Small intestine (tissue), 7 donors: Measurements from ENCODE around the gene GNAL. TPM values are rescaled to one million over a fixed set of nuclear protein-coding genes. Genes with fewer than 3 reads are reported as not detected.

Experiments
- DNase-seq, 2 donors: peaks; one replicate each; pipeline versions ENCODE4 v3.0.0 to v3.0.0-alpha.2; 2013
- FAIRE-seq: peaks from 2 replicates; lab custom pipeline; 2012; peaks lifted over from hg19 to GRCh38; lab: Jason Lieb, UNC
- H3K27ac ChIP-seq, 3 donors: one replicate each; pipeline ENCODE4 v1.5.1; 2013; ENCODE audit warnings: low read length in 2 of 3, mild to moderate bottlenecking in 2 of 3, control low read depth in 1 of 3, inconsistent platforms in 1 of 3, low read depth in 1 of 3, moderate library complexity in 1 of 3
- H3K27me3 ChIP-seq, 3 donors: one replicate each; pipeline ENCODE4 v1.6.1; 2013; ENCODE audit warnings: low read length in 3 of 3, inconsistent platforms in 1 of 3; ENCODE audit not compliant: control insufficient read depth in 3 of 3, insufficient read depth in 3 of 3
- H3K36me3 ChIP-seq, 3 donors: one replicate each; pipeline ENCODE4 v1.6.1; 2013; ENCODE audit warnings: low read length in 3 of 3, inconsistent platforms in 1 of 3, low read depth in 1 of 3, mild to moderate bottlenecking in 1 of 3, moderate library complexity in 1 of 3; ENCODE audit not compliant: control insufficient read depth in 3 of 3, insufficient read depth in 2 of 3
- H3K4me1 ChIP-seq, 3 donors: one replicate each; pipeline ENCODE4 v1.6.1; 2013; ENCODE audit warnings: low read length in 2 of 3, inconsistent platforms in 1 of 3, low read depth in 1 of 3, mild to moderate bottlenecking in 1 of 3, moderate library complexity in 1 of 3; ENCODE audit not compliant: control insufficient read depth in 3 of 3, insufficient read depth in 2 of 3
- H3K4me3 ChIP-seq, 3 donors: one replicate each; pipeline ENCODE4 v1.5.1; 2013; ENCODE audit warnings: low read length in 3 of 3, control low read depth in 1 of 3, inconsistent platforms in 1 of 3, low read depth in 1 of 3, mild to moderate bottlenecking in 1 of 3, moderate library complexity in 1 of 3
- H3K9me3 ChIP-seq, 2 donors: one replicate each; pipeline ENCODE4 v1.6.1; 2013; ENCODE audit warnings: low read depth in 1 of 2, low read length in 1 of 2; ENCODE audit not compliant: control insufficient read depth in 2 of 2, insufficient read depth in 1 of 2
- WGBS, 3 donors: extraction: QIAGEN DNeasy Blood & Tissue Kit; methylation state at CpG; one replicate each; pipeline ENCODE4 v1.1.7; 2013; 5-methylcytosine and 5-hydroxymethylcytosine counted together
- polyA plus RNA-seq, 4 donors: library from polyadenylated mRNA; stranded (reverse) in 3 of 4; unstranded in 1 of 4; fragments of 200-250 nt in 3 of 4; fragments of 120-200 nt in 1 of 4; gene quantifications; one replicate each; pipeline versions ENCODE4 v1.2.1 to v1.2.3, GENCODE V29; 2013
- donor health status: healthy with polysubstance abuse.
- donor health status: control.
- donor health status: control.
- donor health status: Bipolar disorder and iron deficiency.
- donor health status: healthy.

The GNAL gene
- polyA plus RNA-seq, 4 donors: 0.45 to 6.4 (median 1.4) TPM

- 90 to 93% (median 92%) methylated on average over 7 of the region's 7 CpGs for WGBS, 3 donors
- H3K4me1 ChIP-seq: no peaks in the 10 kb centered on the region
- H3K27ac ChIP-seq: no peak overlapping the region
- no peaks in the 10 kb centered on the region for H3K36me3 ChIP-seq
- H3K9me3 ChIP-seq: no peaks in the 10 kb centered on the region
- no peak overlapping the region for H3K4me3 ChIP-seq
- no peaks in the 10 kb centered on the region for H3K27me3 ChIP-seq
- FAIRE-seq (no peak), DNase-seq (no peak)
Observed at GRCh38 chr18:11719621-11720020, 30.6 kb downstream of the GNAL start.

- H3K36me3 ChIP-seq: no peaks in the 10 kb centered on the region
- WGBS, 3 donors: 76 to 92% (median 89%) methylated on average over 3 of the region's 3 CpGs
- H3K27me3 ChIP-seq: no peaks in the 10 kb centered on the region
- H3K27ac ChIP-seq: no peak overlapping the region
- FAIRE-seq (no peak), DNase-seq (no peak)
- H3K4me1 ChIP-seq: no peaks in the 10 kb centered on the region
- no peak overlapping the region for H3K4me3 ChIP-seq
- no peaks in the 10 kb centered on the region for H3K9me3 ChIP-seq
Observed at GRCh38 chr18:11721720-11722119, 32.7 kb downstream of the GNAL start.

GRCh38 chr18:11724781-11725180 is 35.7 kb downstream of the GNAL start:
- no peak overlapping the region for H3K27ac ChIP-seq
- 86 to 90% (median 87%) methylated on average over 5 of the region's 5 CpGs for WGBS, 3 donors
- no peak for FAIRE-seq
- no peaks in the 10 kb centered on the region for H3K36me3 ChIP-seq
- H3K4me3 ChIP-seq: no peak overlapping the region
- no peak for DNase-seq
- H3K9me3 ChIP-seq: no peaks in the 10 kb centered on the region
- H3K4me1 ChIP-seq: no peaks in the 10 kb centered on the region
- H3K27me3 ChIP-seq: peaks cover 0 to 2% (median 0%) of the 10 kb centered on the region in 3 donors

- FAIRE-seq (no peak), DNase-seq (no peak)
- Histone ChIP-seq H3K27me3 (peaks cover 0 to 2% (median 0%) of the 10 kb centered on the region in 3 donors), H3K36me3 (no peaks in the 10 kb centered on the region), H3K9me3 (no peaks in the 10 kb centered on the region), H3K27ac (no peak overlapping the region), H3K4me3 (no peak overlapping the region), H3K4me1 (no peaks in the 10 kb centered on the region)
- 67 to 80% (median 71%) methylated on average over 2 of the region's 2 CpGs for WGBS, 3 donors
Observed at GRCh38 chr18:11726556-11726955, 37.5 kb downstream of the GNAL start.

- Histone ChIP-seq H3K27me3 (peaks cover 0 to 2% (median 0%) of the 10 kb centered on the region in 3 donors), H3K9me3 (no peaks in the 10 kb centered on the region), H3K4me3 (no peak overlapping the region), H3K36me3 (no peaks in the 10 kb centered on the region), H3K4me1 (no peaks in the 10 kb centered on the region), H3K27ac (no peak overlapping the region)
- DNase-seq (peak in 1 of 2 donors; percentile 5), FAIRE-seq (no peak)
- 25 to 48% (median 48%) methylated on average over 1 of the region's 1 CpG for WGBS, 3 donors
Observed at GRCh38 chr18:11728249-11728648, 39.2 kb downstream of the GNAL start.

- FAIRE-seq: no peak
- 79 to 88% (median 85%) methylated on average over 6 of the region's 6 CpGs for WGBS, 3 donors
- peaks cover 0 to 5% (median 0%) of the 10 kb centered on the region in 3 donors for H3K27me3 ChIP-seq
Observed at GRCh38 chr18:11729556-11729955, 40.5 kb downstream of the GNAL start.

GRCh38 chr18:11733031-11733430 is 44.0 kb downstream of the GNAL start:
- FAIRE-seq (no peak), DNase-seq (peak; percentile 65 to 78)
- Histone ChIP-seq H3K27ac (no peak overlapping the region), H3K36me3 (no peaks in the 10 kb centered on the region), H3K4me1 (no peaks in the 10 kb centered on the region), H3K9me3 (no peaks in the 10 kb centered on the region), H3K27me3 (peaks cover 0 to 3% (median 0%) of the 10 kb centered on the region in 3 donors), H3K4me3 (peak overlapping the region in 1 of 3 donors; percentile 25)
- 7 to 11% (median 10%) methylated on average over 17 of the region's 17 CpGs for WGBS, 3 donors

More at GRCh38 chr18:11729556-11729955, 40.5 kb downstream of the GNAL start:
- Histone ChIP-seq H3K36me3 (no peaks in the 10 kb centered on the region), H3K27ac (no peak overlapping the region), H3K4me1 (no peaks in the 10 kb centered on the region), H3K9me3 (no peaks in the 10 kb centered on the region), H3K4me3 (no peak overlapping the region)
- DNase-seq: no peak

- peaks cover 0 to 6% (median 3%) of the 10 kb centered on the region in 3 donors for H3K27me3 ChIP-seq
- H3K4me3 ChIP-seq: no peak overlapping the region
- WGBS, 3 donors: 71 to 76% (median 72%) methylated on average over 1 of the region's 1 CpG
- H3K4me1 ChIP-seq: no peaks in the 10 kb centered on the region
- H3K9me3 ChIP-seq: no peaks in the 10 kb centered on the region
- no peak overlapping the region for H3K27ac ChIP-seq
- H3K36me3 ChIP-seq: no peaks in the 10 kb centered on the region
- no peak for DNase-seq
- no peak for FAIRE-seq
Observed at GRCh38 chr18:11736656-11737055, 47.6 kb downstream of the GNAL start.

- Histone ChIP-seq H3K27me3 (peaks cover 0 to 13% (median 3%) of the 10 kb centered on the region in 3 donors), H3K27ac (no peak overlapping the region), H3K36me3 (no peaks in the 10 kb centered on the region), H3K4me1 (no peaks in the 10 kb centered on the region), H3K9me3 (no peaks in the 10 kb centered on the region), H3K4me3 (no peak overlapping the region)
- 70 to 85% (median 71%) methylated on average over 7 of the region's 7 CpGs for WGBS, 3 donors
- no peak for FAIRE-seq
- DNase-seq: no peak
Observed at GRCh38 chr18:11739893-11740292, 50.8 kb downstream of the GNAL start.
